Stimulated activated CD4-positive, alpha-beta T cell treated with anti-CD3 and anti-CD28 coated beads, Interleukin-1b, Interleukin-23, amount 100 ng/mL, for 48 hours (primary cell): ENCODE measurements around the gene RBCK1.
"Not testable (repeated sequence)": the region's sequence is repeated elsewhere in the genome, so short reads cannot be mapped to it uniquely, and the experiment has no call there.

ENCODE experiments used
- DNase-seq: peaks from one replicate; pipeline ENCODE4 v3.0.0-alpha.2; 2020

The RBCK1 gene

DNA sequence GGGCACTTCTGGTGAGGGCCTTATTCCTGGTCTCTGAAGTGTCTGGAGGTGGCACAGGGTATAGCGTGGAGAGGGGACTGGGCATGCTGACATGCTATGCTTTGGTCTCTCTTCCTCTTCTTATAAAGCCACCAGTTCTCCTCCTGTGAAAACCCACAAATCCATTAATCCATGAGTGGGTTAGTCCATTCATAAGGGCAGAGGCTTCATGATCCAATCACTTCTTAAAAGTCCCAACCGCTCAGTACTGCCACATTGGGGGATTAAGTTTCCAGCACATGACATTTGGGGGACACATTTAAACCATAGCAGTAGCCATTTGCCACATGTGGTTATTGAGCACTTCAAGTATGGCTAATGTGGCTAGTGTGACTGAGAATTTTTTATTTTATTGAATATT lies 31.3 kb upstream of the RBCK1 start:
- no peak for DNase-seq

DNA sequence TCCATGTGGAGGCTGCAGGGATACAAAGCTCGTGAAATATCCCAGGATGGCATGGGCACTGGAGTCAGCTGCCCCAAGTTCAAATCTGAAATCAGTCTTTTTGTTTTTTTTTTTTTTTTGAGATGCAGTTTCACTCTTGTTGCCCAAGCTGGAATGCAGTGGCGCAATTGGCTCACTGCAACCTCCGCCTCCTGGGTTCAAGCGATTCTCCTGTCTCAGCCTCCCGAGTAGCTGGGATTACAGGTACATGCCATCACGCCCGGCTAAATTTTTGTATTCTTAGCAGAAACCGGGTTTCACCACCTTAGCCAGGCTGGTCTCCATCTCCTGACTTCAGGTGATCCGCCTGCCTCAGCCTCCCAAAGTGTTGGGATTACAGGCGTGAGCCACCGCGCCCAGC lies 30.5 kb upstream of the RBCK1 start:
- not testable (repeated sequence) for DNase-seq

DNA sequence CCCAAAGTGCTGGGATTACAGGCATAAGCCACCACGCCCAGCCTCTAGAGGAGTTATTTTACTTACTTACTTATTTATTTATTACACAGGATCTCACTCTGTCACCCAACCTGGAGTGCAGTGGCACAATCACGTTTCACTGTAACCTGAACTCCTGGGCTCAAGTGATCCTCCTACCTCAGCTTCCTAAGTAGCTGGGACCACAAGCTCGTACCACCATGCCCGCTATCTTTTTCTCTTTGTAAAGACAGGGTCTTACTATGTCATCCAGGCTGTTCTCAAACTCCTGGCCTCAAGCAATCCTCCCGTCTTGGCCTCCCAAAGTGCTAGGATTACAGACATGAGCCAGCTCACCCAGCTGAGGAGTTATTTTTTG lies 29.1 kb upstream of the RBCK1 start:
- DNase-seq: no peak

GRCh38 chr20:380763-381580 lies 27.1 kb upstream of the RBCK1 start:
- peak; percentile 78 for DNase-seq

DNA sequence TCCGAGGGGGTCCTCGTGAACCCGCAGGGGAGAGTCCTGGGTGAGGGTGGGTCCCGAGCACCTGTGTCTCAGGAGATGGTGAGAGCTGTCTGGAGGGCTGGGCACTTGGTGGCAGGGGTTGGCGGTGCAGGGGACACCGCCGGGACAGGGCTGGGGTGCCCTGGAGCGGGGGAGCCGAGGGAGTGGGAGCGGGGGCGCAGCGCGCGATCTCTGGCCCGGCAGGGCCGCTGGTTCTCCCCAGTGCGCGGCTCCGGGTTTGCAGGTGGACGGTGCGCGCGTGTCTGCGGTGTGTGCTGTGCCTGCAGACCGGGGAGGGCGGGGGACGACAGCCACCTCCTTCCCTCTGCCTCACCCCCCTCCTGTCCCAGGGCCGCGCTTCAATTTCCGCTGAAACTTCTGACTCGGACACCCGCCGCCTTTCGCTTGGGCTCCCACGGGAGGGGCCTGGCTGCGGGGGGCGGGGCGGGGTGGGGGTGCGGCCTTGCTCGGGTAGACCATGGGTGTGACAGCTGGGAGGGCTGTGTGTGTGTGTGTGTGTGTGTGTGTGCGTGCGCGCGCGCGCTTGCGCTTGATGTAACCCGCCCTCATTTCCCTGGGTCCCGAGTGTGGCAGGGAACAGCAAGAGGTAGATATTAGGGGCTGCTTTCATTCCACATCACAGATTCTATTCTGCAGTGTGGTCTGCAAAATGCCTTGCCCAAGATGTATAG lies 26.4 kb upstream of the RBCK1 start:
- DNase-seq: peak; percentile 79

GRCh38 chr20:382291-383115 lies 25.6 kb upstream of the RBCK1 start:
- DNase-seq: no peak

DNA sequence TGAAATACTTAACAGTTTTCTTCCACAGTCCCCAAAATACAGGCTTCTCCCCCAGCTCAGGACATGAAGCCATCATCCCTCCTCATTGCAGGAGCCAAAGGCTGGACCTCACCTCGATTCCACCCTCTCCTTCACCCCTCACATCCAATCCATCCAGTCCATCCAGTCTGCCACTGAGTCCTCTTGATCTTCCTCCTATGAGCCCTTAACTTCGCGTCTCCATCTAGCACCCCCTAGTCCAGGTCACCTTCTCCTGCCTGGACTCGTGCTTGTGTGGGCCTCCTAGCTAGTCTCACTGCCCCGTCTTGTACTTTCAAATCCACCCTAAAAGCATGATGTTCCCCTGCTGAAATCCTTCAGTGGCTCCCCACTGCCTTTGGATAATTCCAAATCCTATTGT lies 24.2 kb upstream of the RBCK1 start:
- no peak for DNase-seq

GRCh38 chr20:384723-385122 lies 23.4 kb upstream of the RBCK1 start:
- DNase-seq: no peak

DNA sequence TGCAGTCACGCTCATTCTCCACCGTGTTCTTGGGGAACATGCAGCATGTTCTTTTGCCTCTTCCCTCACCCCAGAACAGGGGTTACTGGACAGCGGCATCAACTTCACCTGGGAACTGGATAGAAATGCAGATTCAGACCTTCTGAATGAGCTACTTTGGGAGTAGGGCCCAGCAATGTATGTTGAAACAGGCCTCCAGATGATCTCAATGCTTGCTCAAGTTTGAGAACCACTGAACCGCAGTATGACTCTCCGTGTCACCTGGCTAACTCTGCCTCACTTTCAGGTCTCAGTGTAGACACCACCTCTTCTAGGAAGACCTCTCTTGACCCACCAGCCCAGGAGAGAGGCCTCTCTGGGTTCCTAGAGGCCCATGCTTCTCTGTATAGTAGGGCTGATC lies 22.7 kb upstream of the RBCK1 start:
- no peak for DNase-seq

DNA sequence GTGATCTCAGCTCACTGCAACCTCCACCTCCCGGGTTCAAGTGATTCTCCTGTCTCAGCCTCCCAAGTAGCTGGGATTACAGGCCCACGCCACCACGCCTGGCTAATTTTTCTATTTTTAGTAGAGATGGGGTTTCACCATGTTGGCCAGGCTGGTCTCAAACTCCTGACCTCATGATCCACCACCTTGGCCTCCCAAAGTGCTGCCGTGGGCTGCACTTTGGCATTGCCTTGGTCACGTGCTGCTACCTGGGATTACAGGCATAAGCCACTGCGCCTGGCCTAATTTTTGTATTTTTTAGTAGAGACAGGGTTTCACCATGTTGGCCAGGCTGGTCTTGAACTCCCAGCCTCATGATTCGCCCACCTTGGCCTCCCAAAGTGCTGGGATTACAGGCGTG lies 21.5 kb upstream of the RBCK1 start:
- DNase-seq: not testable (repeated sequence)

DNA sequence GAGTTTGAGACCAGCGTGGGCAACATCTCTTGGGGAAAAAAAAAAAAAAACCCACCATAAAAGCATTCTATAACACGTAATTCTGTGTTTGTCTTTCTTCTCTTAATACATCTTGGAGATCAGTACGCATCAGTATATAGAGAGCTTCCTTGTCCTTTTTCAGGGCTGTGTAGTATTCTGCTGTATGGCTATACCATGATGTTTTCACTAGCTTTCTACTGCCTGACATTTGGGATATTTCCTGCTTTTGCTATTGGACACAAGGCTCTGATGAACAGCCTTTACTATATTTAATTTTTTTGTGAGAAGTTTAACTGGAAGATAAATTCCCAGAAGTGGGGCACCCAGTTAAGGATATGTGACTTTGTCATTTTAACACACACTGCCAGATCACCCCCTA lies 20.6 kb upstream of the RBCK1 start:
- DNase-seq: no peak

- no peak for DNase-seq
Measured at GRCh38 chr20:388034-388994, 19.8 kb upstream of the RBCK1 start.

DNA sequence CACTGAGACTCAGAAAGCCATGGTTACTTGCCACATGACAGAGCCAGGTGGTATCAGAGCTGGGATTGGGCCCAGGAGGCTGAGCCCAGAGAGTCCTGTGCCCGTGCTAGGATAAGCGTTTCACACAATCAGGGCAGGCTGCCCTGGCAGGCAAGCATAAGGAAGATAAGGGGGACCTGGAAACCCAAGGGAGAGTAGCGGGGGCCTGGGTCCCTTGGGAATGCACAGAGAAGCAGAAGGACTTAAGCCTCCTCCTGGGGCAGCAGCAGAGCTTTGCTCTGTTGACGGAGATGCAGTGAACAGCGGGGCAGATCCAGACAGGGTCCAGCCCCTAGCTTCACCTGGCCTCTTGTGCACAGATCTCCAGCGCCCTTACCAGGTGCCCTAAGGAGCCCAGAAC lies 18.9 kb upstream of the RBCK1 start:
- DNase-seq: no peak

- no peak for DNase-seq
Measured at GRCh38 chr20:391041-391711, 16.9 kb upstream of the RBCK1 start.

DNA sequence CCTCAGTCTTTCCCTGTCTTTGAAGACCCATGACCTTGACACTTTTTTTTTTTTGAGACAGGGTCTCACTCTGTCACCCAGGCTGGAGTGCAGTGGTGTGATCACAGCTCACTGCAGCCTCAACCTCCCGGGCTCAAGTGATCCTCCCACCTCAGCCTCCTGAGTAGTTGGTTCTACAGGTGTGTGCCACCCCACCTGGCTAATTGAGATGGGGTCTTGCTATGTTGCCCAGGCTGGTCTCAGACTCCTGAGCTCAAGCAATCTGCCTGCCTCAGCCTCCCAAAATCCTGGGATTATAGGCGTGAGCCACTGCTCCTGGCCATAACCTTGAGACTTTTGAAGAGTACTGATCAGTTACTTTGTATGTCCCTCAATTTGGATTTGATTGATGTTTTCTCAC lies 14.8 kb upstream of the RBCK1 start:
- DNase-seq: not testable (repeated sequence)

- no peak for DNase-seq
Measured at GRCh38 chr20:396252-396618, 11.9 kb upstream of the RBCK1 start.

- no peak for DNase-seq
Measured at GRCh38 chr20:396619-397431, 11.3 kb upstream of the RBCK1 start.

GRCh38 chr20:397432-398237 lies 10.5 kb upstream of the RBCK1 start:
- DNase-seq: no peak

DNA sequence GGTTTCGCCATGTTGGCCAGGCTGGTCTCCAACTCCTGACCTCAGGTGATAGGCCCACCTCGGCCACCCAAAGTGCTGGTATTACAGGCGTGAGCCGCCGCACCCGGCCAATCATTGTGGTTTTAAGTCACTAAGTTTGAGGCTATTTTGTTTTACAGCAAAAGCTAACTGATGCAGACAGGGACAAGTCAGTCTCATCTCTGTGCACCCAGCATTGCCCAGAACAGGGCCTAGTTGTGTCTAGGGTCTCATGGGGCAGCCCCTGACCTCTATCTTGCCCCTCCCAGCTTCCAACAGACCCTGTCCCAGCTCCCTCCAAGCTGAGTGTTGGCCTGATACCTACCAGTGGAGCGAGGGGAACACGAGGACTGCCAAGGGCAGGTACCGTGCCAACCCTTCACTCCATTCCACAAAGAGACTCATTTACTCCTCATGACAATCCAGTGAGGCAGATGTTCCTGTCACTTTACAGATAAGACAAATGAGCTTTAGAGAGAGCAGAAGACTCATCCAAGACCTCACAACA lies 8.9 kb upstream of the RBCK1 start:
- no peak for DNase-seq

GRCh38 chr20:400128-400453 lies 8.0 kb upstream of the RBCK1 start:
- DNase-seq: no peak
